Prostate gland (tissue), 2 donors: ENCODE results near the gene KANK4. TPM values are rescaled to one million over a fixed set of nuclear protein-coding genes. Genes with fewer than 3 reads are reported as not detected.
"Not testable (repeated sequence)": the region's sequence is repeated elsewhere in the genome, so short reads cannot be mapped to it uniquely, and the experiment has no call there.

Experiments
- DNase-seq: peaks from one replicate; pipeline ENCODE4 v3.0.0-alpha.2; 2019; ENCODE audit warnings: low spot score
- H3K27ac ChIP-seq, 2 donors: fragments of 200-600 bp; sonication (generic); 2 replicates each; pipeline ENCODE4 v1.5.1; 2017 to 2019
- H3K27me3 ChIP-seq: fragments of 200-600 bp; sonication (generic); replicated peaks from 2 replicates; pipeline ENCODE4 v1.5.1; 2019; ENCODE audit not compliant: insufficient read depth
- H3K36me3 ChIP-seq, 2 donors: fragments of 200-600 bp; sonication (generic); 1 replicate in 1 of 2; 2 replicates in 1 of 2; pipeline versions ENCODE4 v1.5.1 to v1.8.1; 2017 to 2019
- H3K4me1 ChIP-seq: fragments of 200-600 bp; sonication (generic); replicated peaks from 2 replicates; pipeline ENCODE4 v1.5.1; 2019
- H3K4me3 ChIP-seq, 2 donors: fragments of 200-600 bp; sonication (generic); 2 replicates each; pipeline ENCODE4 v1.5.1; 2017 to 2019
- H3K9me3 ChIP-seq: fragments of 200-600 bp; sonication (generic); 2 replicates; pipeline ENCODE4 v1.5.1; 2017
- CTCF ChIP-seq, 4 experiments: fragments of 200-600 bp in 2 of 4; fragments of 450-650 bp in 2 of 4; sonication (generic) in 2 of 4; IDR thresholded peaks; 1 replicate in 3 of 4; 2 replicates in 1 of 4; pipeline ENCODE4 v1.5.1; 2016 to 2019; ENCODE audit warnings: antibody characterized with exemption in 4 of 4, mild to moderate bottlenecking in 2 of 4, moderate library complexity in 2 of 4
- POLR2A ChIP-seq: fragments of 450-650 bp; IDR thresholded peaks from one replicate; pipeline ENCODE4 v1.6.1; 2016; ENCODE audit warnings: antibody characterized with exemption, mild to moderate bottlenecking
- POLR2AphosphoS5 ChIP-seq: sonication (generic); formaldehyde crosslinking; IDR thresholded peaks from one replicate; pipeline ENCODE4 v1.6.1; 2017; ENCODE audit warnings: antibody characterized with exemption
- WGBS: methylation state at CpG from one replicate; pipeline ENCODE4 v1.1.5; 2018; 5-methylcytosine and 5-hydroxymethylcytosine counted together
- intact Hi-C: fragments of 100-400 bp; cut with DNase I; formaldehyde crosslinking; loops from one replicate; pipeline ENCODE4 v1.14.2; 2022
- total RNA-seq, 2 donors: library from RNA; depleted of rRNA; stranded (reverse); fragments of >200 nt; gene quantifications; one replicate each; pipeline ENCODE4 v1.1.0, GENCODE V29; 2016

KANK4 gene
- total RNA-seq, 2 donors from 2014 or later: 6.1 to 6.8 TPM

GRCh38 chr1:62240651-62241370 lies 78.4 kb downstream of the KANK4 start:
- no peaks in the 10 kb centered on the region for H3K27me3 ChIP-seq
- H3K9me3 ChIP-seq: no peaks in the 10 kb centered on the region
- TF ChIP-seq CTCF (IDR thresholded peaks at IDR 0.05) (no peak), POLR2AphosphoS5 (no peak), POLR2A (no peak)
- no peak overlapping the region for H3K4me3 ChIP-seq
- peaks cover 4% of the 10 kb centered on the region for H3K4me1 ChIP-seq
- no peak overlapping the region for H3K27ac ChIP-seq
- intact Hi-C loops: no loop called here
- H3K36me3 ChIP-seq: no peaks in the 10 kb centered on the region
- no peak for DNase-seq
- 32% methylated on average over 9 of the region's 9 CpGs for WGBS

DNA sequence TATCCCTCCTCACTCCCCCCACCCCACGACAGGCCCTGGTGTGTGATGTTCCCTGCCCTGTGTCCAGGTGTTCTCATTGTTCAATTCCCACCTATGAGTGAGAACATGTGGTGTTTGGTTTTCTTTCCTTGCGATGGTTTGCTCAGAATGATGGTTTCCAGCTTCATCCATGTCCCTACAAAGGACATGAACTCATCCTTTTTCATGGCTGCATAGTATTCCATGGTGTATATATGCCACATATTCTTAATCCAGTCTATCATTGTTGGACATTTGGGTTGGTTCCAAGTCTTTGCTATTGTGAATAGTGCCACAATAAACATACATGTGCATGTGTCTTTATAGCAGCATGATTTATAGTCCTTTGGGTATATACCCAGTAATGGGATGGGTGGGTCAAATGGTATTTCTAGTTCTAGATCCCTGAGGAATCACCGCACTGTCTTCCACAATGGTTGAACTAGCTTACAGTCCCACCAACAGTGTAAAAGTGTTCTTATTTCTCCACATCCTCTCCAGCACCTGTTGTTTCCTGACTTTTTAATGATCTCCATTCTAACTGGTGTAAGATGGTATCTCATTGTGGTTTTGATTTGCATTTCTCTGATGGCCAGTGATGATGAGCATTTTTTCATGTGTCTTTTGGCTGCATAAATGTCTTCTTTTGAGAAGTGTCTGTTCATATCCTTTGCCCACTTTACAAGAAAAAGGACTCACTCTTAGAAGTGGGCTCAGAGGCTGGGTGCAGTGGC lies 79.4 kb downstream of the KANK4 start:
- H3K9me3 ChIP-seq, H3K36me3 ChIP-seq, H3K27ac ChIP-seq, DNase-seq, intact Hi-C loops, H3K4me1 ChIP-seq, H3K4me3 ChIP-seq, H3K27me3 ChIP-seq: not testable (repeated sequence)
- WGBS: 98% methylated on average over 3 of the region's 3 CpGs

DNA sequence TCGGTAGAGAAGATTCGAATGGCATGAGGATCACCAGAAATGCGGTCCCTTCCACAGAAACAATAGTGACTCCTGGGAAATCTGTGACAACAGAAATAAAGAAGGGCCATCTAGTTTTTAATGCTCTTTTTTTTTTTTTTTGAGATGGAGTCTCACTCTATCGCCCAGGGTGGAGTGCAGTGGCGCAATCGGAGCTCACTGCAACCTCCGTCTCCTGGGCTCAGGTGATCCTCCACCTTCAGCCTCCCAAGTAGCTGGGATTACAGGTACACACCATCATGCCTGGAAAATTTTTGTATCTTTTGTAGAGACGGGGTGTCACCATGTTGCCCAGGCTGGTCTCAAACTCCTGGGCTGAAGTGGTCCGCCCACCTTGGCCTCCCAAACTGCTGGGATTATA lies 80.7 kb downstream of the KANK4 start:
- TF ChIP-seq POLR2A (no peak), POLR2AphosphoS5 (no peak), CTCF (IDR thresholded peaks at IDR 0.05) (no peak)
- H3K4me3 ChIP-seq: no peak overlapping the region
- peaks cover 4% of the 10 kb centered on the region for H3K4me1 ChIP-seq
- H3K9me3 ChIP-seq: no peaks in the 10 kb centered on the region
- H3K27ac ChIP-seq: no peak overlapping the region
- whole genome bisulfite sequencing: 94% methylated on average over 9 of the region's 9 CpGs
- intact Hi-C loops: no loop called here
- no peaks in the 10 kb centered on the region for H3K27me3 ChIP-seq
- DNase-seq: no peak
- no peaks in the 10 kb centered on the region for H3K36me3 ChIP-seq

DNA sequence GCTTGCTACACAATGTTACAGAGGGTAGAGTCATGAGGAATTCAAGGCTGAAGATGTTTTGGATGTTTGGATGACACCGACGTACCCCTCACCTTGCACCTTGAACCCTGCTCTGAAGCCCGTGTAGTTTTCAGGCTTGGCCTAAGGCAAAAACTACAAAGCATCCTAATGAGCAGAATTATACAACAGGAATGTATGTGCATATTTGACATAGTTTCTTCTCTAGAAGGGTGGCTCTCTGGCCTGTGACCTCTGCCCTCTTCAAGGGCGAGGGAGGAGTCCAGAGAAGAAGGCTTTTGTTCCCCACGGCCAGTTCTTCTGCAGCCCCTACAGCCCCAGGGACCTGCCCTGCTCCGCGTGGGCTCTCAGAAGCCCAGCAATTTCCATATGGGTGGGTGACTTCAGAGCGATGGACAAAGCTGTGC lies 81.3 kb downstream of the KANK4 start:
- Histone ChIP-seq H3K4me1 (peaks cover 4% of the 10 kb centered on the region), H3K27ac (no peak overlapping the region), H3K4me3 (no peak overlapping the region), H3K27me3 (no peaks in the 10 kb centered on the region), H3K9me3 (no peaks in the 10 kb centered on the region), H3K36me3 (no peaks in the 10 kb centered on the region)
- WGBS: 73% methylated on average over 8 of the region's 8 CpGs
- TF ChIP-seq POLR2AphosphoS5 (no peak), CTCF (IDR thresholded peaks at IDR 0.05) (no peak), POLR2A (no peak)
- no peak for DNase-seq
- intact Hi-C loops: no loop called here

GRCh38 chr1:62237361-62237760 lies 81.9 kb downstream of the KANK4 start:
- Histone ChIP-seq H3K9me3 (no peaks in the 10 kb centered on the region), H3K4me3 (no peak overlapping the region), H3K36me3 (no peaks in the 10 kb centered on the region), H3K27ac (no peak overlapping the region), H3K4me1 (peaks cover 4% of the 10 kb centered on the region), H3K27me3 (no peaks in the 10 kb centered on the region)
- no peak for TF ChIP-seq CTCF (IDR thresholded peaks at IDR 0.05)
- TF ChIP-seq POLR2AphosphoS5: no peak
- no peak for TF ChIP-seq POLR2A
- WGBS: 77% methylated on average over 4 of the region's 4 CpGs
- intact Hi-C loops: no loop called here
- no peak for DNase-seq
